ENCODE results near the gene LOXL3.

The LOXL3 gene

GRCh38 chr2:74556159-74556558, 2.4 kb upstream of the LOXL3 start:
- Histone ChIP-seq H3K36me3 (ENCODE audit: control insufficient read depth, low read depth, low read length) (no peaks in the 10 kb centered on the region), H3K4me3 (ENCODE audit: low read length) (no peak overlapping the region)

GRCh38 chr2:74555610-74556103, 1.9 kb upstream of the LOXL3 start:
- peaks cover 22% of the 10 kb centered on the region for H3K4me1 ChIP-seq (ENCODE audit: control insufficient read depth, low read depth, low read length)

More at GRCh38 chr2:74556159-74556558, 2.4 kb upstream of the LOXL3 start:
- Histone ChIP-seq H3K27me3 (ENCODE audit: control insufficient read depth, insufficient read depth, low read length) (peaks cover 33% of the 10 kb centered on the region), H3K27ac (ENCODE audit: low read length) (no peak overlapping the region), H3K4me1 (ENCODE audit: control insufficient read depth, low read depth, low read length) (peaks cover 22% of the 10 kb centered on the region), H3K9ac (ENCODE audit: low read length) (no peak overlapping the region), H3K9me3 (ENCODE audit: control insufficient read depth, low read depth, low read length) (no peaks in the 10 kb centered on the region)

GRCh38 chr2:74554820-74555531, 1.2 kb upstream of the LOXL3 start:
- Histone ChIP-seq H3K4me1 (ENCODE audit: control insufficient read depth, low read depth, low read length) (peaks cover 15% of the 10 kb centered on the region), H3K9me3 (ENCODE audit: control insufficient read depth, low read depth, low read length) (no peaks in the 10 kb centered on the region), H3K9ac (ENCODE audit: low read length) (peak overlapping the region; percentile 65), H3K36me3 (ENCODE audit: control insufficient read depth, low read depth, low read length) (no peaks in the 10 kb centered on the region), H3K27me3 (ENCODE audit: control insufficient read depth, insufficient read depth, low read length) (peaks cover 34% of the 10 kb centered on the region), H3K4me3 (ENCODE audit: low read length) (peak overlapping the region; percentile 87), H3K27ac (ENCODE audit: low read length) (no peak overlapping the region)

More at GRCh38 chr2:74555610-74556103, 1.9 kb upstream of the LOXL3 start:
- Histone ChIP-seq H3K27me3 (ENCODE audit: control insufficient read depth, insufficient read depth, low read length) (peaks cover 32% of the 10 kb centered on the region), H3K9ac (ENCODE audit: low read length) (no peak overlapping the region), H3K36me3 (ENCODE audit: control insufficient read depth, low read depth, low read length) (no peaks in the 10 kb centered on the region), H3K27ac (ENCODE audit: low read length) (no peak overlapping the region), H3K4me3 (ENCODE audit: low read length) (peak overlapping the region; percentile 87), H3K9me3 (ENCODE audit: control insufficient read depth, low read depth, low read length) (no peaks in the 10 kb centered on the region)

- Histone ChIP-seq H3K36me3 (ENCODE audit: control insufficient read depth, low read depth, low read length) (no peaks in the 10 kb centered on the region), H3K27ac (ENCODE audit: low read length) (no peak overlapping the region), H3K27me3 (ENCODE audit: control insufficient read depth, insufficient read depth, low read length) (peaks cover 49% of the 10 kb centered on the region), H3K4me1 (ENCODE audit: control insufficient read depth, low read depth, low read length) (peaks cover 10% of the 10 kb centered on the region), H3K4me3 (ENCODE audit: low read length) (peak overlapping the region; percentile 87), H3K9me3 (ENCODE audit: control insufficient read depth, low read depth, low read length) (no peaks in the 10 kb centered on the region), H3K9ac (ENCODE audit: low read length) (peak overlapping the region; percentile 38)
Observed at GRCh38 chr2:74552914-74553811, 579 bp downstream of the LOXL3 start.

GRCh38 chr2:74551942-74552913, 1.5 kb downstream of the LOXL3 start:
- Histone ChIP-seq H3K4me1 (ENCODE audit: control insufficient read depth, low read depth, low read length) (peaks cover 15% of the 10 kb centered on the region), H3K9ac (ENCODE audit: low read length) (no peak overlapping the region), H3K9me3 (ENCODE audit: control insufficient read depth, low read depth, low read length) (no peaks in the 10 kb centered on the region), H3K36me3 (ENCODE audit: control insufficient read depth, low read depth, low read length) (no peaks in the 10 kb centered on the region), H3K27ac (ENCODE audit: low read length) (no peak overlapping the region), H3K4me3 (ENCODE audit: low read length) (peak overlapping the region; percentile 87), H3K27me3 (ENCODE audit: control insufficient read depth, insufficient read depth, low read length) (peaks cover 58% of the 10 kb centered on the region)

GRCh38 chr2:74551530-74551929, 2.2 kb downstream of the LOXL3 start:
- Histone ChIP-seq H3K9ac (ENCODE audit: low read length) (no peak overlapping the region), H3K27ac (ENCODE audit: low read length) (no peak overlapping the region), H3K27me3 (ENCODE audit: control insufficient read depth, insufficient read depth, low read length) (peaks cover 62% of the 10 kb centered on the region), H3K36me3 (ENCODE audit: control insufficient read depth, low read depth, low read length) (no peaks in the 10 kb centered on the region), H3K4me3 (ENCODE audit: low read length) (no peak overlapping the region), H3K9me3 (ENCODE audit: control insufficient read depth, low read depth, low read length) (no peaks in the 10 kb centered on the region), H3K4me1 (ENCODE audit: control insufficient read depth, low read depth, low read length) (peaks cover 15% of the 10 kb centered on the region)

GRCh38 chr2:74550231-74550630, 3.5 kb downstream of the LOXL3 start:
- Histone ChIP-seq H3K9ac (ENCODE audit: low read length) (no peak overlapping the region), H3K4me3 (ENCODE audit: low read length) (peak overlapping the region; percentile 80), H3K36me3 (ENCODE audit: control insufficient read depth, low read depth, low read length) (no peaks in the 10 kb centered on the region), H3K4me1 (ENCODE audit: control insufficient read depth, low read depth, low read length) (peaks cover 15% of the 10 kb centered on the region), H3K9me3 (ENCODE audit: control insufficient read depth, low read depth, low read length) (no peaks in the 10 kb centered on the region), H3K27me3 (ENCODE audit: control insufficient read depth, insufficient read depth, low read length) (peaks cover 51% of the 10 kb centered on the region), H3K27ac (ENCODE audit: low read length) (no peak overlapping the region)

GRCh38 chr2:74548900-74549826, 4.6 kb downstream of the LOXL3 start:
- no peak overlapping the region for H3K27ac ChIP-seq (ENCODE audit: low read length)
- peaks cover 49% of the 10 kb centered on the region for H3K27me3 ChIP-seq (ENCODE audit: control insufficient read depth, insufficient read depth, low read length)
- H3K9me3 ChIP-seq (ENCODE audit: control insufficient read depth, low read depth, low read length) = no peaks in the 10 kb centered on the region
- peak overlapping the region; percentile 80 for H3K4me3 ChIP-seq (ENCODE audit: low read length)
- peak overlapping the region; percentile 88 for H3K9ac ChIP-seq (ENCODE audit: low read length)
- H3K36me3 ChIP-seq (ENCODE audit: control insufficient read depth, low read depth, low read length) = no peaks in the 10 kb centered on the region
- peaks cover 15% of the 10 kb centered on the region for H3K4me1 ChIP-seq (ENCODE audit: control insufficient read depth, low read depth, low read length)

GRCh38 chr2:74548285-74548899, 5.3 kb downstream of the LOXL3 start:
- Histone ChIP-seq H3K4me1 (ENCODE audit: control insufficient read depth, low read depth, low read length) (peaks cover 15% of the 10 kb centered on the region), H3K27me3 (ENCODE audit: control insufficient read depth, insufficient read depth, low read length) (peaks cover 49% of the 10 kb centered on the region), H3K36me3 (ENCODE audit: control insufficient read depth, low read depth, low read length) (no peaks in the 10 kb centered on the region), H3K4me3 (ENCODE audit: low read length) (peak overlapping the region; percentile 80), H3K9ac (ENCODE audit: low read length) (peak overlapping the region; percentile 88), H3K9me3 (ENCODE audit: control insufficient read depth, low read depth, low read length) (no peaks in the 10 kb centered on the region), H3K27ac (ENCODE audit: low read length) (no peak overlapping the region)

GRCh38 chr2:74546004-74546403, 7.7 kb downstream of the LOXL3 start:
- Histone ChIP-seq H3K36me3 (ENCODE audit: control insufficient read depth, low read depth, low read length) (no peaks in the 10 kb centered on the region), H3K27me3 (ENCODE audit: control insufficient read depth, insufficient read depth, low read length) (peaks cover 36% of the 10 kb centered on the region), H3K9ac (ENCODE audit: low read length) (no peak overlapping the region), H3K4me3 (ENCODE audit: low read length) (no peak overlapping the region), H3K27ac (ENCODE audit: low read length) (no peak overlapping the region), H3K4me1 (ENCODE audit: control insufficient read depth, low read depth, low read length) (peaks cover 5% of the 10 kb centered on the region), H3K9me3 (ENCODE audit: control insufficient read depth, low read depth, low read length) (no peaks in the 10 kb centered on the region)

Data from iPS-18a (cell line).